Measurements from ENCODE around the gene TRIM31.
A peak's percentile ranks its signal among the peaks of the same experiment; 100 is the strongest.

The TRIM31 gene

GRCh38 chr6:30102414-30102969 is 10.4 kb downstream of the TRIM31 start:
- no peak for TF ChIP-seq CTCF (IDR thresholded peaks at IDR 0.05; ENCODE audit: insufficient read depth, low read depth, low read length, missing control alignments)
- peak overlapping the region; percentile 56 for H3K4me3 ChIP-seq (ENCODE audit: low read length)
- DNase-seq (ENCODE audit: low read depth), result peak; percentile 63

- peak; percentile 90 for DNase-seq (ENCODE audit: low read depth)
These were observed 11.2 kb downstream of the TRIM31 start for GRCh38 chr6:30101444-30102413.

GRCh38 chr6:30100585-30101443 is 12.1 kb downstream of the TRIM31 start:
- peak overlapping the region; percentile 56 for H3K4me3 ChIP-seq (ENCODE audit: low read length)
- peak; percentile 84 for DNase-seq (ENCODE audit: low read depth)
- TF ChIP-seq CTCF (IDR thresholded peaks at IDR 0.05; ENCODE audit: insufficient read depth, low read depth, low read length, missing control alignments), result no peak

More at GRCh38 chr6:30101444-30102413, 11.2 kb downstream of the TRIM31 start:
- peak; percentile 18 for TF ChIP-seq CTCF (IDR thresholded peaks at IDR 0.05; ENCODE audit: insufficient read depth, low read depth, low read length, missing control alignments)
- H3K4me3 ChIP-seq (ENCODE audit: low read length), result peak overlapping the region; percentile 56

GRCh38 chr6:30100154-30100553 is 12.7 kb downstream of the TRIM31 start:
- H3K4me3 ChIP-seq (ENCODE audit: low read length), result peak overlapping the region; percentile 56
- no peak for TF ChIP-seq CTCF (IDR thresholded peaks at IDR 0.05; ENCODE audit: insufficient read depth, low read depth, low read length, missing control alignments)
- DNase-seq (ENCODE audit: low read depth), result no peak

GRCh38 chr6:30097902-30098768 is 14.8 kb downstream of the TRIM31 start:
- TF ChIP-seq CTCF (IDR thresholded peaks at IDR 0.05; ENCODE audit: insufficient read depth, low read depth, low read length, missing control alignments), result no peak
- no peak overlapping the region for H3K4me3 ChIP-seq (ENCODE audit: low read length)
- peak; percentile 30 for DNase-seq (ENCODE audit: low read depth)

- no peak overlapping the region for H3K4me3 ChIP-seq (ENCODE audit: low read length)
- no peak for TF ChIP-seq CTCF (IDR thresholded peaks at IDR 0.05; ENCODE audit: insufficient read depth, low read depth, low read length, missing control alignments)
- DNase-seq (ENCODE audit: low read depth), result no peak
These were observed 16.1 kb downstream of the TRIM31 start for GRCh38 chr6:30096829-30097228.
